ENCODE data around the gene CAB39.

Gene CAB39

GRCh38 chr2:230758566-230759480 lies 46.2 kb downstream of the CAB39 start:
- TF ChIP-seq CTCF (IDR thresholded peaks at IDR 0.05; ENCODE audit: borderline replicate concordance, extremely low read depth, low read length, poor library complexity, severe bottlenecking) (no peak), EZH2 (IDR thresholded peaks at IDR 0.05; ENCODE audit: borderline replicate concordance, low read depth, low read length, severe bottlenecking) (no peak)
- H4K20me1 ChIP-seq (ENCODE audit: insufficient read depth, low read length): peaks cover 33% of the 10 kb centered on the region; the same call in 1 of the 2 replicates
- peaks cover 62% of the 10 kb centered on the region for H3K79me2 ChIP-seq (ENCODE audit: insufficient read depth, low read length)
- no peak overlapping the region for H3K27ac ChIP-seq (ENCODE audit: low read length)
- no peak for DNase-seq
- no peaks in the 10 kb centered on the region for H3K9me3 ChIP-seq (ENCODE audit: insufficient read depth, low read length, severe bottlenecking)
- H3K9ac ChIP-seq (ENCODE audit: low read depth, low read length): no peak overlapping the region
- H3K4me1 ChIP-seq (ENCODE audit: insufficient read depth, low read length): peaks cover 19% of the 10 kb centered on the region
- no peaks in the 10 kb centered on the region for H3K27me3 ChIP-seq (ENCODE audit: insufficient read depth, low read length, poor library complexity)
- peaks cover 34% of the 10 kb centered on the region for H3K36me3 ChIP-seq (ENCODE audit: insufficient read depth, low read length)
- peak; percentile 35; the same call in 1 of the 3 replicates for ATAC-seq (ENCODE audit: insufficient read depth, low read depth)
- H2AFZ ChIP-seq (ENCODE audit: low read depth, low read length): no peak overlapping the region
- no peak overlapping the region for H3K4me3 ChIP-seq (ENCODE audit: low read depth in 1 of 2, low read length in 2 of 2)
- H3K4me2 ChIP-seq (ENCODE audit: insufficient read depth, low read length): no peak overlapping the region

- no peak overlapping the region for H3K27ac ChIP-seq (ENCODE audit: low read length)
- peaks cover 19% of the 10 kb centered on the region for H3K4me1 ChIP-seq (ENCODE audit: insufficient read depth, low read length)
- H3K4me3 ChIP-seq (ENCODE audit: low read depth in 1 of 2, low read length in 2 of 2): no peak overlapping the region
- peaks cover 33% of the 10 kb centered on the region; the same call in 1 of the 2 replicates for H4K20me1 ChIP-seq (ENCODE audit: insufficient read depth, low read length)
- H2AFZ ChIP-seq (ENCODE audit: low read depth, low read length): no peak overlapping the region
- no peak overlapping the region for H3K9ac ChIP-seq (ENCODE audit: low read depth, low read length)
- no peak overlapping the region for H3K4me2 ChIP-seq (ENCODE audit: insufficient read depth, low read length)
- peaks cover 54% of the 10 kb centered on the region for H3K79me2 ChIP-seq (ENCODE audit: insufficient read depth, low read length)
- ATAC-seq (ENCODE audit: insufficient read depth, low read depth): no peak
- H3K9me3 ChIP-seq (ENCODE audit: insufficient read depth, low read length, severe bottlenecking): no peaks in the 10 kb centered on the region
- TF ChIP-seq EZH2 (IDR thresholded peaks at IDR 0.05; ENCODE audit: borderline replicate concordance, low read depth, low read length, severe bottlenecking): no peak
- peaks cover 38% of the 10 kb centered on the region for H3K36me3 ChIP-seq (ENCODE audit: insufficient read depth, low read length)
- no peak for DNase-seq
- no peaks in the 10 kb centered on the region for H3K27me3 ChIP-seq (ENCODE audit: insufficient read depth, low read length, poor library complexity)
Observed at GRCh38 chr2:230759481-230760167, 47.0 kb downstream of the CAB39 start.

- ATAC-seq (ENCODE audit: insufficient read depth, low read depth) (no peak), DNase-seq (no peak)
- Histone ChIP-seq H3K4me1 (ENCODE audit: insufficient read depth, low read length) (peaks cover 19% of the 10 kb centered on the region), H3K36me3 (ENCODE audit: insufficient read depth, low read length) (peaks cover 50% of the 10 kb centered on the region), H3K4me2 (ENCODE audit: insufficient read depth, low read length) (no peak overlapping the region), H3K27ac (ENCODE audit: low read length) (no peak overlapping the region), H2AFZ (ENCODE audit: low read depth, low read length) (no peak overlapping the region), H3K27me3 (ENCODE audit: insufficient read depth, low read length, poor library complexity) (no peaks in the 10 kb centered on the region), H4K20me1 (ENCODE audit: insufficient read depth, low read length) (peaks cover 26% of the 10 kb centered on the region; the same call in 1 of the 2 replicates), H3K4me3 (ENCODE audit: low read depth in 1 of 2, low read length in 2 of 2) (no peak overlapping the region), H3K9ac (ENCODE audit: low read depth, low read length) (no peak overlapping the region), H3K9me3 (ENCODE audit: insufficient read depth, low read length, severe bottlenecking) (no peaks in the 10 kb centered on the region), H3K79me2 (ENCODE audit: insufficient read depth, low read length) (peaks cover 37% of the 10 kb centered on the region)
- TF ChIP-seq EZH2 (IDR thresholded peaks at IDR 0.05; ENCODE audit: borderline replicate concordance, low read depth, low read length, severe bottlenecking) (no peak), CTCF (IDR thresholded peaks at IDR 0.05; ENCODE audit: borderline replicate concordance, extremely low read depth, low read length, poor library complexity, severe bottlenecking) (no peak)
Observed at GRCh38 chr2:230761704-230762103, 49.1 kb downstream of the CAB39 start.
